HepG2 (cell line): Measurements from ENCODE around the gene BRD2.

Experiments used
- CCAR2 ChIP-seq: fragments of 200-400 bp; formaldehyde crosslinking; optimal IDR thresholded peaks from 2 replicates; pipeline ENCODE3; 2018; ENCODE audit warnings: low read depth, mild to moderate bottlenecking, low read length, moderate library complexity
- CHD2 ChIP-seq: IDR thresholded peaks from 2 replicates; pipeline ENCODE4 v1.6.1; 2011; ENCODE audit warnings: low read depth, low read length, improper control_type of control experiment
- EZH2 ChIP-seq: conservative IDR thresholded peaks from 2 replicates; pipeline ENCODE4 v1.6.1; 2012; ENCODE audit warnings: mild to moderate bottlenecking, low read depth, low read length, moderate library complexity
- HDAC2 ChIP-seq: sonication (generic); formaldehyde crosslinking; IDR thresholded peaks from 2 replicates; pipeline ENCODE4 v1.4.0; 2020; ENCODE audit warnings: missing genetic modification reagents
- TCF7L2 ChIP-seq: IDR thresholded peaks from 2 replicates; pipeline ENCODE4 v1.6.1; 2011; ENCODE audit warnings: mild to moderate bottlenecking, low read depth, low read length, moderate library complexity
- ZNF10 ChIP-seq: sonication (generic); formaldehyde crosslinking; IDR thresholded peaks from 2 replicates; pipeline ENCODE4 v1.4.0; 2020; ENCODE audit warnings: mild to moderate bottlenecking, low read depth, missing genetic modification reagents, borderline replicate concordance
- ZNF776 ChIP-seq: sonication (generic); formaldehyde crosslinking; IDR thresholded peaks from 2 replicates; pipeline ENCODE4 v1.4.0; 2020; ENCODE audit warnings: mild to moderate bottlenecking, missing genetic modification reagents
- TF ChIP-seq, protein P1 (sequence below): sonication (generic); formaldehyde crosslinking; IDR thresholded peaks from 2 replicates; pipeline ENCODE4 v1.5.0; 2020; ENCODE audit warnings: mild to moderate bottlenecking, missing genetic modification reagents, moderate library complexity

DNA sequence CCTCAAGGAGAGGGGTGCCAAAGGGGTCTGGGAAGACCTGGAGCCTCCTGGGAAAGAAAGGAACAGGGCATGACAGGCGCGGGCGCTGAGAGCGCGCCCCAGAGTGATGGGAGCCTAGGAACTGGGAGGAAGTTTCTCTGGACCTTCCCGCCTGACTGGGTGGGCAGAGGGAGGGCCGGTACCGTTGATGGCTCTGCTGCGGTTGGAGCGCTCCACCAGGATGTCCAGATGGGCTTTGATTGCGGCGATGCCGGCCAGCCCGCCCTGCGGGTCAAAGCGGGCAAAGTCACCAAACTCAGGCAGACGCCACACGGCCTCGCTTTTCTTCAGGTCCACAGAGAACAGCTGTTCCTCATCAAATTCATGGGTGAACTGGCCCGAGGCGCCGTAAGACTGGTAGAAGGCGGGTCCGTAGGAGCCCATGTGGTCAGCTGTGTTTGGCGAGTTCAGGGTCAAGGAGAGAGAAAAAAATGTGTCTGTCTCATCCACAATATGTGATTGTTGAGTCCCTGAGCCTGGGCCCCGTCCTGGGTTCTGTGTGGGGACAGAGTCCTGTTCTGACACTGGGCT lies 39.5 kb downstream of the BRD2 start:
- no peak for TF ChIP-seq TCF7L2
- TF ChIP-seq EZH2: no peak
- TF ChIP-seq ZNF776 (CRISPR knock-in tag): no peak
- TF ChIP-seq CCAR2: no peak
- TF ChIP-seq CHD2: no peak
- TF ChIP-seq, protein P1, sequence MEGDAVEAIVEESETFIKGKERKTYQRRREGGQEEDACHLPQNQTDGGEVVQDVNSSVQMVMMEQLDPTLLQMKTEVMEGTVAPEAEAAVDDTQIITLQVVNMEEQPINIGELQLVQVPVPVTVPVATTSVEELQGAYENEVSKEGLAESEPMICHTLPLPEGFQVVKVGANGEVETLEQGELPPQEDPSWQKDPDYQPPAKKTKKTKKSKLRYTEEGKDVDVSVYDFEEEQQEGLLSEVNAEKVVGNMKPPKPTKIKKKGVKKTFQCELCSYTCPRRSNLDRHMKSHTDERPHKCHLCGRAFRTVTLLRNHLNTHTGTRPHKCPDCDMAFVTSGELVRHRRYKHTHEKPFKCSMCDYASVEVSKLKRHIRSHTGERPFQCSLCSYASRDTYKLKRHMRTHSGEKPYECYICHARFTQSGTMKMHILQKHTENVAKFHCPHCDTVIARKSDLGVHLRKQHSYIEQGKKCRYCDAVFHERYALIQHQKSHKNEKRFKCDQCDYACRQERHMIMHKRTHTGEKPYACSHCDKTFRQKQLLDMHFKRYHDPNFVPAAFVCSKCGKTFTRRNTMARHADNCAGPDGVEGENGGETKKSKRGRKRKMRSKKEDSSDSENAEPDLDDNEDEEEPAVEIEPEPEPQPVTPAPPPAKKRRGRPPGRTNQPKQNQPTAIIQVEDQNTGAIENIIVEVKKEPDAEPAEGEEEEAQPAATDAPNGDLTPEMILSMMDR: no peak
- TF ChIP-seq HDAC2 (CRISPR knock-in tag): no peak
- TF ChIP-seq ZNF10 (CRISPR knock-in tag): no peak
